ENCODE results near the gene CEP19.

DNA sequence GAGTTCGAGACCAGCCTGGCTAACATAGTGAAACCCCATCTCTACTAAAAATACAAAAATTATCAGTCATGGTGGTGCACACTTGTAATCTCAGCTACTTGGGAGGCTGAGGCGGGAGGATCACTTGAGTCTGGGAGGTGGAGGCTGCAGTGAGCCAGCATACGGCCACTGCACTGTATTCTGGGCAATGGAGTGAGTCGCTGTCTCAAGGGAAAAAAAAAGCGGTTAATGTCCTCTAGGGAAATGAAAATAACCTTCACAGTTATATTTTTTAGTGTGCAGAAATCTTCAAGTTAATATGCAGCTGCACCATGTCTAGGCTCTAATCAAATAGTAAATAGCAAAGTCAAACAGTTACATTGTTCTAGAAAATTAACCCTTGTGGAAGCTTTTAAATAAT is 14.8 kb downstream of the CEP19 start:
- TF ChIP-seq BRCA1 (IDR thresholded peaks at IDR 0.05; ENCODE audit: low read depth, low read length) (no peak), CTCF (IDR thresholded peaks at IDR 0.05; ENCODE audit: control extremely low read depth in 1 of 3, insufficient read depth in 1 of 3, low read depth in 1 of 3, low read length in 3 of 3) (no peak)
- TF ChIP-seq, protein P1, sequence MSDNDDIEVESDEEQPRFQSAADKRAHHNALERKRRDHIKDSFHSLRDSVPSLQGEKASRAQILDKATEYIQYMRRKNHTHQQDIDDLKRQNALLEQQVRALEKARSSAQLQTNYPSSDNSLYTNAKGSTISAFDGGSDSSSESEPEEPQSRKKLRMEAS (IDR thresholded peaks at IDR 0.05): no peak
